K562 (cell line): ENCODE measurements around the gene RHBG. TPM values are rescaled to one million over a fixed set of nuclear protein-coding genes. Genes with fewer than 3 reads are reported as not detected.

Experiments used
- ATF7 ChIP-seq: fragments of 450-650 bp; IDR thresholded peaks from 2 replicates; pipeline ENCODE4 v1.7.1; 2014; ENCODE audit warnings: mild to moderate bottlenecking, moderate library complexity
- ETV1 ChIP-seq: fragments of 450-650 bp; conservative IDR thresholded peaks from 2 replicates; pipeline ENCODE4 v1.6.1; 2016; ENCODE audit warnings: missing genetic modification characterization, control low read depth, low read depth, missing compliant biosample characterization
- MCM3 ChIP-seq: fragments of 450-650 bp; IDR thresholded peaks from 2 replicates; pipeline ENCODE4 v1.6.1; 2016
- RAD21 ChIP-seq, 2 experiments: fragments of 250-450 bp in 1 of 2; fragments of 450-650 bp in 1 of 2; sonication (Bioruptor Pico) in 1 of 2; formaldehyde crosslinking in 1 of 2; IDR thresholded peaks in 1 of 2; conservative IDR thresholded peaks in 1 of 2; 2 replicates each; pipeline versions ENCODE4 v1.4.0 to v1.8.0; 2020 to 2022; ENCODE audit warnings: mild to moderate bottlenecking in 2 of 2, moderate library complexity in 1 of 2
- ZC3H11A ChIP-seq: IDR thresholded peaks from 2 replicates; pipeline ENCODE4 v1.6.1; 2012; ENCODE audit warnings: low read depth, low read length, improper control_type of control experiment
- ZNF224 ChIP-seq: sonication (generic); formaldehyde crosslinking; IDR thresholded peaks from 2 replicates; pipeline ENCODE4 v1.8.0; 2022; ENCODE audit warnings: mild to moderate bottlenecking, missing genetic modification reagents
- ZNF23 ChIP-seq: fragments of 250-450 bp; sonication (Bioruptor Pico); IDR thresholded peaks from 2 replicates; pipeline ENCODE4 v1.4.0; 2020; ENCODE audit warnings: mild to moderate bottlenecking
- ZNF232 ChIP-seq: sonication (generic); formaldehyde crosslinking; IDR thresholded peaks from 2 replicates; pipeline ENCODE4 v1.8.0; 2022; ENCODE audit warnings: mild to moderate bottlenecking, missing genetic modification reagents
- polyA plus RNA-seq, 8 experiments: library from polyadenylated mRNA; depleted of rRNA in 4 of 8; stranded (reverse) in 5 of 8; unstranded in 3 of 8; fragments of >200 nt; fragmentation: Nextera tagmentation in 2 of 8; fragmentation: Illumina TruSeq in 1 of 8; extraction: Ambion mirVana in 2 of 8; extraction: Trizol in 1 of 8; gene quantifications; 2 replicates each; pipeline versions ENCODE4 v1.2.1 to v1.2.3, GENCODE V29; 2011 to 2014; ENCODE audit warnings: inconsistent platforms in 1 of 8, missing spikeins in 1 of 8
- total RNA-seq, 7 experiments: library from RNA; depleted of rRNA in 6 of 7; stranded (reverse); fragments of >200 nt in 6 of 7; fragmentation: Illumina TruSeq in 2 of 7; extraction: Trizol in 2 of 7; gene quantifications; 2 replicates each; pipeline versions ENCODE4 v1.2.1 to v1.2.3, GENCODE V29; 2011 to 2021; ENCODE audit warnings: low replicate concordance in 1 of 7
- TF ChIP-seq, protein P1 (sequence below): fragments of 200-600 bp; sonication (generic); IDR thresholded peaks from one replicate; pipeline ENCODE4 v1.6.1; 2012; ENCODE audit warnings: mild to moderate bottlenecking, low read depth, low read length, inconsistent platforms
- TF ChIP-seq, protein P2 (sequence below): fragments of 150-350 bp; conservative IDR thresholded peaks from 2 replicates; pipeline ENCODE4 v1.6.1; 2014; ENCODE audit warnings: low read length
- TF ChIP-seq, protein P3 (sequence below): sonication (generic); formaldehyde crosslinking; IDR thresholded peaks from 2 replicates; pipeline ENCODE4 v1.8.1; 2023; ENCODE audit warnings: mild to moderate bottlenecking, missing genetic modification reagents, moderate library complexity
- TF ChIP-seq, protein P4 (sequence below): fragments of 450-650 bp; formaldehyde crosslinking; IDR thresholded peaks from 2 replicates; pipeline ENCODE4 v1.4.0; 2020; ENCODE audit warnings: mild to moderate bottlenecking, moderate library complexity

RHBG gene
- total and polyA plus RNA-seq, 9 of the 15 experiments (the other 6 are each of a cell fraction or from before 2014, with no cell fraction given) = not detected

DNA sequence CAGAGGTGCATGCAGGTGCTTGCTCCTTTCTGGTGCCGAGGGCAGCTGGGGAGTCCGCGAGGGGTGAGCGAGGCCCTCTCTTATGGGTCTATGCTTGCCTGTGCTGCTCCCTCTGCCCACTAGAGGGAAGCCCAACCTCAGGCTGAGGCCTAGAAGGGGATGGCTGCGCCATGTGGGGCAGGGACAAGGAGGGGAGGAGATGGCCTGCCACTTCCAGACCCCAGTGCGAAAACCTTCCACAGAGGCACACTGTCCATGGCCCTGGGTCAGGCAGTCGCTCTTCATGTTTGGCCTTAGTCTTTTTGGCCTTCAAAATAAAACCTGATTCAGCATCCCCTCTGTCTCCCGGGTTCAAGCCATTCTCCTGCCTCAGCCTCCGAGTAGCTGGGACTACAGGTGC lies 14.0 kb downstream of the RHBG start (continued):
- TF ChIP-seq, protein P1, sequence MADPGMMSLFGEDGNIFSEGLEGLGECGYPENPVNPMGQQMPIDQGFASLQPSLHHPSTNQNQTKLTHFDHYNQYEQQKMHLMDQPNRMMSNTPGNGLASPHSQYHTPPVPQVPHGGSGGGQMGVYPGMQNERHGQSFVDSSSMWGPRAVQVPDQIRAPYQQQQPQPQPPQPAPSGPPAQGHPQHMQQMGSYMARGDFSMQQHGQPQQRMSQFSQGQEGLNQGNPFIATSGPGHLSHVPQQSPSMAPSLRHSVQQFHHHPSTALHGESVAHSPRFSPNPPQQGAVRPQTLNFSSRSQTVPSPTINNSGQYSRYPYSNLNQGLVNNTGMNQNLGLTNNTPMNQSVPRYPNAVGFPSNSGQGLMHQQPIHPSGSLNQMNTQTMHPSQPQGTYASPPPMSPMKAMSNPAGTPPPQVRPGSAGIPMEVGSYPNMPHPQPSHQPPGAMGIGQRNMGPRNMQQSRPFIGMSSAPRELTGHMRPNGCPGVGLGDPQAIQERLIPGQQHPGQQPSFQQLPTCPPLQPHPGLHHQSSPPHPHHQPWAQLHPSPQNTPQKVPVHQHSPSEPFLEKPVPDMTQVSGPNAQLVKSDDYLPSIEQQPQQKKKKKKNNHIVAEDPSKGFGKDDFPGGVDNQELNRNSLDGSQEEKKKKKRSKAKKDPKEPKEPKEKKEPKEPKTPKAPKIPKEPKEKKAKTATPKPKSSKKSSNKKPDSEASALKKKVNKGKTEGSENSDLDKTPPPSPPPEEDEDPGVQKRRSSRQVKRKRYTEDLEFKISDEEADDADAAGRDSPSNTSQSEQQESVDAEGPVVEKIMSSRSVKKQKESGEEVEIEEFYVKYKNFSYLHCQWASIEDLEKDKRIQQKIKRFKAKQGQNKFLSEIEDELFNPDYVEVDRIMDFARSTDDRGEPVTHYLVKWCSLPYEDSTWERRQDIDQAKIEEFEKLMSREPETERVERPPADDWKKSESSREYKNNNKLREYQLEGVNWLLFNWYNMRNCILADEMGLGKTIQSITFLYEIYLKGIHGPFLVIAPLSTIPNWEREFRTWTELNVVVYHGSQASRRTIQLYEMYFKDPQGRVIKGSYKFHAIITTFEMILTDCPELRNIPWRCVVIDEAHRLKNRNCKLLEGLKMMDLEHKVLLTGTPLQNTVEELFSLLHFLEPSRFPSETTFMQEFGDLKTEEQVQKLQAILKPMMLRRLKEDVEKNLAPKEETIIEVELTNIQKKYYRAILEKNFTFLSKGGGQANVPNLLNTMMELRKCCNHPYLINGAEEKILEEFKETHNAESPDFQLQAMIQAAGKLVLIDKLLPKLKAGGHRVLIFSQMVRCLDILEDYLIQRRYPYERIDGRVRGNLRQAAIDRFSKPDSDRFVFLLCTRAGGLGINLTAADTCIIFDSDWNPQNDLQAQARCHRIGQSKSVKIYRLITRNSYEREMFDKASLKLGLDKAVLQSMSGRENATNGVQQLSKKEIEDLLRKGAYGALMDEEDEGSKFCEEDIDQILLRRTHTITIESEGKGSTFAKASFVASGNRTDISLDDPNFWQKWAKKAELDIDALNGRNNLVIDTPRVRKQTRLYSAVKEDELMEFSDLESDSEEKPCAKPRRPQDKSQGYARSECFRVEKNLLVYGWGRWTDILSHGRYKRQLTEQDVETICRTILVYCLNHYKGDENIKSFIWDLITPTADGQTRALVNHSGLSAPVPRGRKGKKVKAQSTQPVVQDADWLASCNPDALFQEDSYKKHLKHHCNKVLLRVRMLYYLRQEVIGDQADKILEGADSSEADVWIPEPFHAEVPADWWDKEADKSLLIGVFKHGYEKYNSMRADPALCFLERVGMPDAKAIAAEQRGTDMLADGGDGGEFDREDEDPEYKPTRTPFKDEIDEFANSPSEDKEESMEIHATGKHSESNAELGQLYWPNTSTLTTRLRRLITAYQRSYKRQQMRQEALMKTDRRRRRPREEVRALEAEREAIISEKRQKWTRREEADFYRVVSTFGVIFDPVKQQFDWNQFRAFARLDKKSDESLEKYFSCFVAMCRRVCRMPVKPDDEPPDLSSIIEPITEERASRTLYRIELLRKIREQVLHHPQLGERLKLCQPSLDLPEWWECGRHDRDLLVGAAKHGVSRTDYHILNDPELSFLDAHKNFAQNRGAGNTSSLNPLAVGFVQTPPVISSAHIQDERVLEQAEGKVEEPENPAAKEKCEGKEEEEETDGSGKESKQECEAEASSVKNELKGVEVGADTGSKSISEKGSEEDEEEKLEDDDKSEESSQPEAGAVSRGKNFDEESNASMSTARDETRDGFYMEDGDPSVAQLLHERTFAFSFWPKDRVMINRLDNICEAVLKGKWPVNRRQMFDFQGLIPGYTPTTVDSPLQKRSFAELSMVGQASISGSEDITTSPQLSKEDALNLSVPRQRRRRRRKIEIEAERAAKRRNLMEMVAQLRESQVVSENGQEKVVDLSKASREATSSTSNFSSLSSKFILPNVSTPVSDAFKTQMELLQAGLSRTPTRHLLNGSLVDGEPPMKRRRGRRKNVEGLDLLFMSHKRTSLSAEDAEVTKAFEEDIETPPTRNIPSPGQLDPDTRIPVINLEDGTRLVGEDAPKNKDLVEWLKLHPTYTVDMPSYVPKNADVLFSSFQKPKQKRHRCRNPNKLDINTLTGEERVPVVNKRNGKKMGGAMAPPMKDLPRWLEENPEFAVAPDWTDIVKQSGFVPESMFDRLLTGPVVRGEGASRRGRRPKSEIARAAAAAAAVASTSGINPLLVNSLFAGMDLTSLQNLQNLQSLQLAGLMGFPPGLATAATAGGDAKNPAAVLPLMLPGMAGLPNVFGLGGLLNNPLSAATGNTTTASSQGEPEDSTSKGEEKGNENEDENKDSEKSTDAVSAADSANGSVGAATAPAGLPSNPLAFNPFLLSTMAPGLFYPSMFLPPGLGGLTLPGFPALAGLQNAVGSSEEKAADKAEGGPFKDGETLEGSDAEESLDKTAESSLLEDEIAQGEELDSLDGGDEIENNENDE = no peak
- TF ChIP-seq, protein P2, sequence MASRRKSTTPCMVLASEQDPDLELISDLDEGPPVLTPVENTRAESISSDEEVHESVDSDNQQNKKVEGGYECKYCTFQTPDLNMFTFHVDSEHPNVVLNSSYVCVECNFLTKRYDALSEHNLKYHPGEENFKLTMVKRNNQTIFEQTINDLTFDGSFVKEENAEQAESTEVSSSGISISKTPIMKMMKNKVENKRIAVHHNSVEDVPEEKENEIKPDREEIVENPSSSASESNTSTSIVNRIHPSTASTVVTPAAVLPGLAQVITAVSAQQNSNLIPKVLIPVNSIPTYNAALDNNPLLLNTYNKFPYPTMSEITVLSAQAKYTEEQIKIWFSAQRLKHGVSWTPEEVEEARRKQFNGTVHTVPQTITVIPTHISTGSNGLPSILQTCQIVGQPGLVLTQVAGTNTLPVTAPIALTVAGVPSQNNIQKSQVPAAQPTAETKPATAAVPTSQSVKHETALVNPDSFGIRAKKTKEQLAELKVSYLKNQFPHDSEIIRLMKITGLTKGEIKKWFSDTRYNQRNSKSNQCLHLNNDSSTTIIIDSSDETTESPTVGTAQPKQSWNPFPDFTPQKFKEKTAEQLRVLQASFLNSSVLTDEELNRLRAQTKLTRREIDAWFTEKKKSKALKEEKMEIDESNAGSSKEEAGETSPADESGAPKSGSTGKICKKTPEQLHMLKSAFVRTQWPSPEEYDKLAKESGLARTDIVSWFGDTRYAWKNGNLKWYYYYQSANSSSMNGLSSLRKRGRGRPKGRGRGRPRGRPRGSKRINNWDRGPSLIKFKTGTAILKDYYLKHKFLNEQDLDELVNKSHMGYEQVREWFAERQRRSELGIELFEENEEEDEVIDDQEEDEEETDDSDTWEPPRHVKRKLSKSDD = no peak
- TF ChIP-seq, protein P3, sequence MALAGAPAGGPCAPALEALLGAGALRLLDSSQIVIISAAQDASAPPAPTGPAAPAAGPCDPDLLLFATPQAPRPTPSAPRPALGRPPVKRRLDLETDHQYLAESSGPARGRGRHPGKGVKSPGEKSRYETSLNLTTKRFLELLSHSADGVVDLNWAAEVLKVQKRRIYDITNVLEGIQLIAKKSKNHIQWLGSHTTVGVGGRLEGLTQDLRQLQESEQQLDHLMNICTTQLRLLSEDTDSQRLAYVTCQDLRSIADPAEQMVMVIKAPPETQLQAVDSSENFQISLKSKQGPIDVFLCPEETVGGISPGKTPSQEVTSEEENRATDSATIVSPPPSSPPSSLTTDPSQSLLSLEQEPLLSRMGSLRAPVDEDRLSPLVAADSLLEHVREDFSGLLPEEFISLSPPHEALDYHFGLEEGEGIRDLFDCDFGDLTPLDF (CRISPR knock-in tag) = no peak
- TF ChIP-seq ATF7 (0 out of 2 replicates have a peak, but pooled peaks have one; percentile 24), RAD21 (CRISPR knock-in tag; conservative IDR thresholded peaks at IDR 0.05 in 1 of 2, IDR thresholded peaks at IDR 0.05 in 1 of 2) (peak; percentile 78 to 92), ZC3H11A (no peak), ZNF23 (CRISPR knock-in tag) (no peak), ZNF224 (no peak), ZNF232 (CRISPR knock-in tag) (no peak), ETV1 (no peak), MCM3 (no peak)
- TF ChIP-seq, protein P4, sequence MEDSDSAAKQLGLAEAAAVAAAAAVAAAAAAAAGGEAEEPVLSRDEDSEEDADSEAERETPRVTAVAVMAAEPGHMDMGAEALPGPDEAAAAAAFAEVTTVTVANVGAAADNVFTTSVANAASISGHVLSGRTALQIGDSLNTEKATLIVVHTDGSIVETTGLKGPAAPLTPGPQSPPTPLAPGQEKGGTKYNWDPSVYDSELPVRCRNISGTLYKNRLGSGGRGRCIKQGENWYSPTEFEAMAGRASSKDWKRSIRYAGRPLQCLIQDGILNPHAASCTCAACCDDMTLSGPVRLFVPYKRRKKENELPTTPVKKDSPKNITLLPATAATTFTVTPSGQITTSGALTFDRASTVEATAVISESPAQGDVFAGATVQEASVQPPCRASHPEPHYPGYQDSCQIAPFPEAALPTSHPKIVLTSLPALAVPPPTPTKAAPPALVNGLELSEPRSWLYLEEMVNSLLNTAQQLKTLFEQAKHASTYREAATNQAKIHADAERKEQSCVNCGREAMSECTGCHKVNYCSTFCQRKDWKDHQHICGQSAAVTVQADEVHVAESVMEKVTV (CRISPR knock-in tag) = peak; percentile 65
